ENCODE measurements around the gene RAB8B. TPM values are rescaled to one million over a fixed set of nuclear protein-coding genes. Genes with fewer than 3 reads are reported as not detected.

RAB8B gene
- polyA plus RNA-seq, 3 donors = 22.0 to 77.3 (median 58.9) TPM

DNA sequence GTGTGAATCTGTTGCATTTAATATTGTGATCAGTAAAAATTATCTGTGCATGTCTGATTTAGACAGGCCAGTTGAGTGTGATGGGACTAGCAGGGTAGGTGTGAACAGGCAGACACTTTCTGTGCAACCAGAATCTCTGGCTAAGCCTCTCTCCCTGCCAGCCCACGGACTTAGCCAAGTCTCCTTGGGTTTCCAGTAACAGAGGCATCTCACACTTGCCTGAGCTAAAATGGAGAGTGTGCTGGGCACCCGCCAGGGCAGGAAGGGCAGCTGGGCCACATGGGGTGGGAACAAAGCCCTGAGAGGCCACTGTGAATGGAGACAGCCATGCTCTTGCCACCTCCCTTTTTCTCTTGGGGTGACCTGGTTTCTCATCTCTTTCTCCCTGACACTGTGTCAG, 19.6 kb upstream of the RAB8B start:
- no peaks in the 10 kb centered on the region for H3K79me2 ChIP-seq (ENCODE audit: insufficient read depth, low read length)
- DNase-seq = no peak
- no peaks in the 10 kb centered on the region for H3K36me3 ChIP-seq (replicated peaks in 1 of 2; ENCODE audit: control insufficient read depth in 1 of 2, insufficient read depth in 2 of 2, low read length in 2 of 2)
- H3K36me3 Mint-ChIP-seq = no peaks in the 10 kb centered on the region
- H3K4me3 ChIP-seq (replicated peaks in 1 of 3; ENCODE audit: low read depth in 2 of 3, low read length in 3 of 3) = no peak overlapping the region
- H3K4me2 ChIP-seq (replicated peaks; ENCODE audit: extremely low read depth, low read length, poor library complexity, severe bottlenecking) = no peak overlapping the region
- no peaks in the 10 kb centered on the region for H4K20me1 ChIP-seq (ENCODE audit: insufficient read depth, low read length)
- no peaks in the 10 kb centered on the region for H3K27me3 ChIP-seq (ENCODE audit: control insufficient read depth in 2 of 2, insufficient read depth in 2 of 2, low read length in 2 of 2)
- H3K27ac ChIP-seq (ENCODE audit: low read depth in 1 of 2, low read length in 2 of 2) = no peak overlapping the region
- H3K4me1 ChIP-seq (ENCODE audit: control insufficient read depth in 1 of 2, insufficient read depth in 2 of 2, low read length in 2 of 2) = no peaks in the 10 kb centered on the region
- H3K4me1 Mint-ChIP-seq = peaks cover 6% of the 10 kb centered on the region
- no peaks in the 10 kb centered on the region for H3K9me3 ChIP-seq (replicated peaks in 1 of 2; ENCODE audit: control insufficient read depth in 1 of 2, insufficient read depth in 1 of 2, low read length in 2 of 2)
- H2AFZ ChIP-seq (ENCODE audit: insufficient read depth, low read depth, low read length, poor library complexity, severe bottlenecking) = no peak overlapping the region
- TF ChIP-seq, protein P1, sequence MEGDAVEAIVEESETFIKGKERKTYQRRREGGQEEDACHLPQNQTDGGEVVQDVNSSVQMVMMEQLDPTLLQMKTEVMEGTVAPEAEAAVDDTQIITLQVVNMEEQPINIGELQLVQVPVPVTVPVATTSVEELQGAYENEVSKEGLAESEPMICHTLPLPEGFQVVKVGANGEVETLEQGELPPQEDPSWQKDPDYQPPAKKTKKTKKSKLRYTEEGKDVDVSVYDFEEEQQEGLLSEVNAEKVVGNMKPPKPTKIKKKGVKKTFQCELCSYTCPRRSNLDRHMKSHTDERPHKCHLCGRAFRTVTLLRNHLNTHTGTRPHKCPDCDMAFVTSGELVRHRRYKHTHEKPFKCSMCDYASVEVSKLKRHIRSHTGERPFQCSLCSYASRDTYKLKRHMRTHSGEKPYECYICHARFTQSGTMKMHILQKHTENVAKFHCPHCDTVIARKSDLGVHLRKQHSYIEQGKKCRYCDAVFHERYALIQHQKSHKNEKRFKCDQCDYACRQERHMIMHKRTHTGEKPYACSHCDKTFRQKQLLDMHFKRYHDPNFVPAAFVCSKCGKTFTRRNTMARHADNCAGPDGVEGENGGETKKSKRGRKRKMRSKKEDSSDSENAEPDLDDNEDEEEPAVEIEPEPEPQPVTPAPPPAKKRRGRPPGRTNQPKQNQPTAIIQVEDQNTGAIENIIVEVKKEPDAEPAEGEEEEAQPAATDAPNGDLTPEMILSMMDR (IDR thresholded peaks at IDR 0.05) = no peak
- H3K27me3 Mint-ChIP-seq (ENCODE audit: low read depth in 3 of 3) = no peaks in the 10 kb centered on the region
- no peak overlapping the region for H3K4me3 Mint-ChIP-seq
- H3K9ac ChIP-seq (ENCODE audit: insufficient read depth, low read length, poor library complexity, severe bottlenecking) = no peak overlapping the region
- H3K9me3 Mint-ChIP-seq = no peaks in the 10 kb centered on the region
- no peak overlapping the region for H3K27ac Mint-ChIP-seq
- 100% methylated on average over 1 of the region's 2 CpGs for WGBS (ENCODE audit: insufficient coverage)
- intact Hi-C loops (cut with micrococcal nuclease) = no loop called here

DNA sequence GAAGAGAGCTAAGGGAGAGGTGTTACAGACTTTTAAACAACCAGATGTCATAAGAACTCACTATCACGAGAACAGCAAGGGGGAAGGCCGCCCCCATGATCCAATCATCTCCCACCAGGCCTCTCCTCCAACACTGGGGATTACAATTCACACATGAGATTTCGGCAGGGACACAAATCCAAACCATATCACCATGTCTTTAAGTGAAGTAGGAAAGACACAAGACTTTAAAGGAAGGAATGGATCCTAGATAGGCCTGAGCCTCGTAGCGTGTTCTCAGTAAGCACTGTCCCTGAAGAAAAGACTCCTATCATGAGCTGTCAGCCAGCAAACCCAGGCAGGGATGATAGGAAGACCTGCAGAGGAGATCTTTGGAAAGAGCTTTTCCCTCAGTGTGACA, 17.0 kb upstream of the RAB8B start:
- Histone ChIP-seq H3K9me3 (replicated peaks in 1 of 2; ENCODE audit: control insufficient read depth in 1 of 2, insufficient read depth in 1 of 2, low read length in 2 of 2) (no peaks in the 10 kb centered on the region), H4K20me1 (ENCODE audit: insufficient read depth, low read length) (no peaks in the 10 kb centered on the region), H3K4me3 (replicated peaks in 1 of 3; ENCODE audit: low read depth in 2 of 3, low read length in 3 of 3) (no peak overlapping the region), H3K27ac (ENCODE audit: low read depth in 1 of 2, low read length in 2 of 2) (no peak overlapping the region), H3K79me2 (ENCODE audit: insufficient read depth, low read length) (no peaks in the 10 kb centered on the region), H3K36me3 (replicated peaks in 1 of 2; ENCODE audit: control insufficient read depth in 1 of 2, insufficient read depth in 2 of 2, low read length in 2 of 2) (no peaks in the 10 kb centered on the region), H3K4me1 (ENCODE audit: control insufficient read depth in 1 of 2, insufficient read depth in 2 of 2, low read length in 2 of 2) (no peaks in the 10 kb centered on the region), H3K4me2 (replicated peaks; ENCODE audit: extremely low read depth, low read length, poor library complexity, severe bottlenecking) (no peak overlapping the region), H3K27me3 (ENCODE audit: control insufficient read depth in 2 of 2, insufficient read depth in 2 of 2, low read length in 2 of 2) (no peaks in the 10 kb centered on the region), H3K9ac (ENCODE audit: insufficient read depth, low read length, poor library complexity, severe bottlenecking) (no peak overlapping the region), H2AFZ (ENCODE audit: insufficient read depth, low read depth, low read length, poor library complexity, severe bottlenecking) (no peak overlapping the region)
- Mint-ChIP-seq H3K27ac (peak overlapping the region in 1 of 7 donors; percentile 38), H3K36me3 (no peaks in the 10 kb centered on the region), H3K4me1 (no peaks in the 10 kb centered on the region), H3K4me3 (no peak overlapping the region), H3K9me3 (no peaks in the 10 kb centered on the region), H3K27me3 (ENCODE audit: low read depth in 3 of 3) (peaks cover 0 to 3% (median 0%) of the 10 kb centered on the region in 3 donors)
- intact Hi-C loops (cut with micrococcal nuclease) = no loop called here
- DNase-seq = no peak
- 82% methylated on average over 2 of the region's 5 CpGs for WGBS (ENCODE audit: insufficient coverage)
- TF ChIP-seq, protein P1 (IDR thresholded peaks at IDR 0.05) = no peak
